Measurements from ENCODE around the gene USP25. TPM values are rescaled to one million over a fixed set of nuclear protein-coding genes. Genes with fewer than 3 reads are reported as not detected.

Gene USP25
- total RNA-seq, 6 donors from 2014 or later, result 44.1 to 120 (median 61.5) TPM

DNA sequence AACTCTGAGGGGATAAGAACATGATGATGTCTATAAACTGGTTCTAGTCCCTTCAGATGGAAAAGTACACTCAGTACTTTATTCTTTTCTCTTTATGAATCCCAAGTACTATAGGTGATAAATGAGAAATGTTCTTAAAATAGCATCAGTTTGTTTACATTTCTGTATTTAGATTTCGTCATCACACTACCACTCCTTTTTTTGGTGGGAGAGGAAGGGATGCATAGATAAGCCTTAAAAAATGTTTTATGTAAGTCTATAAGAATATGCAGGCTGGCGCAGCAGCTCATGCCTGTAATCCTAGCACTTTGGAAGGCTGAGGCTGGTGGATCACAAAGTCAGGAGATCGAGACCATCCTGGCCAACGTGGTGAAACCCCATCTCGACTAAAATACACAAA lies 144.8 kb downstream of the USP25 start:
- WGBS, 2 donors, result 87 to 89% methylated on average over 5 of the region's 5 CpGs
- Histone ChIP-seq H3K27me3 (no peaks in the 10 kb centered on the region), H3K9me3 (no peaks in the 10 kb centered on the region), H3K4me1 (peaks cover 0 to 4% (median 0%) of the 10 kb centered on the region in 4 donors), H3K27ac (peak overlapping the region in 1 of 4 donors; percentile 1), H3K36me3 (peaks cover 8 to 74% (median 35%) of the 10 kb centered on the region in 4 donors), H3K4me3 (no peak overlapping the region)
- no peak for ATAC-seq (ENCODE audit: low FRiP score in 2 of 2)
- TF ChIP-seq POLR2A (IDR thresholded peaks at IDR 0.05) (no peak), POLR2AphosphoS5 (IDR thresholded peaks at IDR 0.05) (no peak), EP300 (IDR thresholded peaks at IDR 0.05) (no peak)
- TF ChIP-seq, protein P1, sequence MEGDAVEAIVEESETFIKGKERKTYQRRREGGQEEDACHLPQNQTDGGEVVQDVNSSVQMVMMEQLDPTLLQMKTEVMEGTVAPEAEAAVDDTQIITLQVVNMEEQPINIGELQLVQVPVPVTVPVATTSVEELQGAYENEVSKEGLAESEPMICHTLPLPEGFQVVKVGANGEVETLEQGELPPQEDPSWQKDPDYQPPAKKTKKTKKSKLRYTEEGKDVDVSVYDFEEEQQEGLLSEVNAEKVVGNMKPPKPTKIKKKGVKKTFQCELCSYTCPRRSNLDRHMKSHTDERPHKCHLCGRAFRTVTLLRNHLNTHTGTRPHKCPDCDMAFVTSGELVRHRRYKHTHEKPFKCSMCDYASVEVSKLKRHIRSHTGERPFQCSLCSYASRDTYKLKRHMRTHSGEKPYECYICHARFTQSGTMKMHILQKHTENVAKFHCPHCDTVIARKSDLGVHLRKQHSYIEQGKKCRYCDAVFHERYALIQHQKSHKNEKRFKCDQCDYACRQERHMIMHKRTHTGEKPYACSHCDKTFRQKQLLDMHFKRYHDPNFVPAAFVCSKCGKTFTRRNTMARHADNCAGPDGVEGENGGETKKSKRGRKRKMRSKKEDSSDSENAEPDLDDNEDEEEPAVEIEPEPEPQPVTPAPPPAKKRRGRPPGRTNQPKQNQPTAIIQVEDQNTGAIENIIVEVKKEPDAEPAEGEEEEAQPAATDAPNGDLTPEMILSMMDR (IDR thresholded peaks at IDR 0.05), result no peak
- no peak for DNase-seq

GRCh38 chr21:15875286-15875685 lies 145.5 kb downstream of the USP25 start:
- Histone ChIP-seq H3K4me1 (peaks cover 0 to 4% (median 0%) of the 10 kb centered on the region in 4 donors), H3K27ac (no peak overlapping the region), H3K9me3 (peaks cover 0 to under 1% (median 0%) of the 10 kb centered on the region in 4 donors), H3K36me3 (peaks cover 8 to 74% (median 38%) of the 10 kb centered on the region in 4 donors), H3K27me3 (no peaks in the 10 kb centered on the region), H3K4me3 (no peak overlapping the region)
- WGBS, 2 donors, result 54 to 65% methylated on average over 3 of the region's 3 CpGs
- no peak for ATAC-seq (ENCODE audit: low FRiP score in 2 of 2)
- no peak for DNase-seq
- TF ChIP-seq EP300 (IDR thresholded peaks at IDR 0.05) (no peak), POLR2A (IDR thresholded peaks at IDR 0.05) (no peak), POLR2AphosphoS5 (IDR thresholded peaks at IDR 0.05) (no peak)
- TF ChIP-seq, protein P1 (IDR thresholded peaks at IDR 0.05), result no peak

DNA sequence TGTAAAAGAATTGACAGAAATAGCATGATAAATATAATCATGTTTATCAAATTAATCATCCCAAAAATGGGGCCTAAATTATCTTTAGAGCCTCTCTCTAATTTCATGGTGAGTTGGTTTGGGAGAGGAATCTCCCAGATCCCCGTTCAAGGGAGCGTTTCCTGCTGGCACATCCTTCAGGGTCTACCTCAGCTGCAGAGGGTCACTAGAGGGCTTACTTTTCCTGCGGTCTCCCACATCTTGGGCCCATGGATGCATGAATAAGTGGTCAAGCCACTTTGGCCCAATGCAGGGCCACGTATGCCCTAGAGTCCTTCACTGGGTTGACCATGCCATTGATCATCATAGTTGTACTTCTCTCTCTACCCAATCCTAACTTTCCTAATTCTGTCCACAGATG lies 164.1 kb downstream of the USP25 start:
- H3K9me3 ChIP-seq, result no peaks in the 10 kb centered on the region
- 72 to 77% methylated on average over 4 of the region's 4 CpGs for WGBS, 2 donors
- no peak overlapping the region for H3K4me3 ChIP-seq

GRCh38 chr21:15894596-15894995 lies 164.8 kb downstream of the USP25 start:
- no peak overlapping the region for H3K4me3 ChIP-seq
- DNase-seq, result no peak
- no peaks in the 10 kb centered on the region for H3K36me3 ChIP-seq
- peaks cover 0 to 7% (median 5%) of the 10 kb centered on the region in 4 donors for H3K4me1 ChIP-seq
- no peak overlapping the region for H3K27ac ChIP-seq
- no peaks in the 10 kb centered on the region for H3K27me3 ChIP-seq
- H3K9me3 ChIP-seq, result no peaks in the 10 kb centered on the region
- peak in 1 of 2 donors; percentile 35 for ATAC-seq (ENCODE audit: low FRiP score in 2 of 2)
- TF ChIP-seq EP300 (IDR thresholded peaks at IDR 0.05), result no peak
- TF ChIP-seq, protein P1 (IDR thresholded peaks at IDR 0.05), result peak in 1 of 6 experiments; percentile 14
- TF ChIP-seq POLR2AphosphoS5 (IDR thresholded peaks at IDR 0.05), result no peak
- no peak for TF ChIP-seq POLR2A (IDR thresholded peaks at IDR 0.05)

More for the DNA sequence above, 164.1 kb downstream of the USP25 start:
- H3K27ac ChIP-seq, result no peak overlapping the region
- H3K27me3 ChIP-seq, result no peaks in the 10 kb centered on the region
- ATAC-seq (ENCODE audit: low FRiP score in 2 of 2), result no peak
- TF ChIP-seq, protein P1 (IDR thresholded peaks at IDR 0.05), result no peak
- no peak for TF ChIP-seq POLR2A (IDR thresholded peaks at IDR 0.05)
- TF ChIP-seq POLR2AphosphoS5 (IDR thresholded peaks at IDR 0.05), result no peak
- no peak for TF ChIP-seq EP300 (IDR thresholded peaks at IDR 0.05)
- no peaks in the 10 kb centered on the region for H3K36me3 ChIP-seq
- H3K4me1 ChIP-seq, result peaks cover 0 to 7% (median 5%) of the 10 kb centered on the region in 4 donors
- DNase-seq, result no peak
